HG03575 (cell line): ENCODE results near the gene PLPP3.

Experiments
- ATAC-seq: cut with Tn5 transposase; IDR thresholded peaks from one replicate; pipeline ENCODE4 v1.9.1; 2021; ENCODE audit not compliant: unreplicated experiment, insufficient number of reproducible peaks, low FRiP score; ENCODE audit errors: extremely low read depth

Gene PLPP3

GRCh38 chr1:56509713-56510641, 69.4 kb downstream of the PLPP3 start:
- ATAC-seq, result no peak

GRCh38 chr1:56508523-56508983, 70.8 kb downstream of the PLPP3 start:
- ATAC-seq, result no peak

- ATAC-seq, result no peak
Measured at GRCh38 chr1:56507925-56508522, 71.3 kb downstream of the PLPP3 start.

- no peak for ATAC-seq
Measured at GRCh38 chr1:56506951-56507491, 72.3 kb downstream of the PLPP3 start.

- no peak for ATAC-seq
Measured at GRCh38 chr1:56505792-56506743, 73.3 kb downstream of the PLPP3 start.

- no peak for ATAC-seq
Measured at GRCh38 chr1:56502700-56503245, 76.6 kb downstream of the PLPP3 start.

GRCh38 chr1:56501888-56502287, 77.5 kb downstream of the PLPP3 start:
- no peak for ATAC-seq

- no peak for ATAC-seq
Measured at GRCh38 chr1:56501426-56501825, 77.9 kb downstream of the PLPP3 start.

- ATAC-seq, result no peak
Measured at GRCh38 chr1:56496821-56497772, 82.3 kb downstream of the PLPP3 start.

- ATAC-seq, result no peak
Measured at GRCh38 chr1:56496158-56496557, 83.2 kb downstream of the PLPP3 start.

GRCh38 chr1:56495538-56495937, 83.8 kb downstream of the PLPP3 start:
- ATAC-seq, result no peak

- no peak for ATAC-seq
Measured at GRCh38 chr1:56494306-56494705, 85.1 kb downstream of the PLPP3 start.

GRCh38 chr1:56493826-56494225, 85.5 kb downstream of the PLPP3 start:
- ATAC-seq, result no peak

GRCh38 chr1:56491441-56491840, 87.9 kb downstream of the PLPP3 start:
- no peak for ATAC-seq

- ATAC-seq, result no peak
Measured at GRCh38 chr1:56490619-56491018, 88.7 kb downstream of the PLPP3 start.

GRCh38 chr1:56489695-56490094, 89.7 kb downstream of the PLPP3 start:
- ATAC-seq, result no peak

GRCh38 chr1:56484695-56485094, 94.7 kb downstream of the PLPP3 start:
- ATAC-seq, result no peak

GRCh38 chr1:56483104-56483503, 96.3 kb downstream of the PLPP3 start:
- ATAC-seq, result no peak
